HG03575 (cell line): ENCODE results near the gene HEATR1.
"Not testable (repeated sequence)": the region's sequence is repeated elsewhere in the genome, so short reads cannot be mapped to it uniquely, and the experiment has no call there.

Experiments
- ATAC-seq: cut with Tn5 transposase; IDR thresholded peaks from one replicate; pipeline ENCODE4 v1.9.1; 2021; ENCODE audit not compliant: unreplicated experiment, insufficient number of reproducible peaks, low FRiP score; ENCODE audit errors: extremely low read depth

The HEATR1 gene

DNA sequence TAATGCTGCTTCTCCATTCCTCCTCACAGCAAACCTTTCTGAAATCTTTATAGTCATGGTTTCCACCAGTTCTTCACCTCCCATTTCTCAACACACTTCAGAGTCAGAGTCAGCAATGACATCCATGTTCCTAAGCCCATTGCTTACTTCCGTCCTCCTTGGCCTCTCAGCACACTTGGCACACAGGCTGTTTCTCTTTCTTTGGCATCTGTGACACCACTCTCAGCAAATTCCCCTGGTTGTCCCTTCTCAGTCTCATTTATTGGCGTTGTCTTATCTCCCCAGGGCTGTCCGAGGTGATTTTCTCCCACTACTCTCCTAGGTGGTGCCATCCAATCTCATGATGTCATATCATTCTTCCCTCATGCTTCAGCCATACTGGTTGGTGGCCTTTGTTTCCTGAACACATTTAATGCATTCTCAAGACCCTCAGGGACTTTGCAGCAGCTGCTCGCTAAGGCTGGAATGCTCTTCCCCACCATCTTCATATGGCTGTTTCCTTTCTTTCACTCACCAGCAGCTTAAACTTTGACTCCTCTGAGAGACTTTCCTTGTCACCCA, 83.8 kb downstream of the HEATR1 start:
- ATAC-seq, result no peak

GRCh38 chr1:236518322-236518721, 86.0 kb downstream of the HEATR1 start:
- no peak for ATAC-seq

- no peak for ATAC-seq
Observed at GRCh38 chr1:236516929-236517704, 87.2 kb downstream of the HEATR1 start.

DNA sequence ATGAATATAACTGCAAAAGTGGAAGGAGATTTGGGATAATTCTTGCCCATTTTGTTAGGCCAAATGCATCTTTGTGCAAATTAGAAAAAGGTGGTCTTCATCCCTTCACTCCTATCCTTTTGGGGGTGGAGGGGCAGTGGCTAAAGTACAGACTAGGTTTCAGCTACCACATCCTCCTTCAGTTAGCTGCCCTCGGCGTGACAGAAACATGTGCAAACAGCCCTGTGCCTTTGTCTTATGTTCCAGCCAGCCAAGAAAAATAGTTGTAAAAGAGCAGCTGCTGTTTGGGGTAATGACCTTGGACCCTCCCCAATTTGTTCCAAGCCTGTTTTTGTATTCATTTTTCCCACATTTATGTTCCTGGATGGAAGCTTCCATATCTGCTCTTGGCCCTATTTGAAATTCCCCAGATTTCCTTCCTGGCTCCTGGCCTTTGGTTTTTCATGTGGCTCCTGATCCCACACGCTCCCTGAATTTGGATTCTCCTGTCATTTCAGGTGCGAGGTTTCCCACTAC, 88.8 kb downstream of the HEATR1 start:
- ATAC-seq, result no peak

- ATAC-seq, result no peak
Observed at GRCh38 chr1:236514703-236515442, 89.4 kb downstream of the HEATR1 start.

DNA sequence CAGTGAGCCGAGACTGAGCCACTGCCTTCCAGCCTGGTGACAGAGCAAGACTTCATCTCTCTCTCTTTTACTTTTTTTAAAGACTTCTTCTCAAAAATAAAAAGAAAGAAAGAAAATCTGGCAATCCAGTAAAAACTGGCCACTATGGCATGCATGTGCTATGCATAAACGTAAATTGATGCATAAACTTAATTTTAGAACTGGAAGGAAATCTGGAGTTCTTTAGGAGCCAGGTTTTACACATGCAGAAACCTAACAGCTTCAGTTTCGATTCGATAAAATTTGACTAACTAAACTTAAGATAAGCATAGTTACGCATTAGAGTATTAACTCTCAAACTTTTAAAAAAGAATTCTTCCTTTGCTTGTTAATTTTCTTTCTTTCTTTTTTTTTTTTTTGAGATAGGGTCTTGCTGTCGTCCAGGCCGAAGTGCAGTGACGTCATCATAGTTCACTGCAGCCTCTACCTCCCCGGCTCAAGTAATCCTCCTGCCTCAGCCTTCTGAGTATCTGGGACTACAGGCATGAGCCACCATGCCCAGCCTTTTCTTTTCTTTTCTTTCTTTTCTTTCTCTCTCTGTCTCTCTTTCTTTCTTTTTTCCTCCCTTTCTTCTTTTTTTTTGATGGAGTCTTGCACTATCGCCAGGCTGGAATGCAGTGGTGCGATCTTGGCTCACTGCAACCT, 92.4 kb downstream of the HEATR1 start:
- ATAC-seq, result no peak

GRCh38 chr1:236509647-236510401, 94.5 kb downstream of the HEATR1 start:
- ATAC-seq, result no peak

GRCh38 chr1:236509203-236509602, 95.1 kb downstream of the HEATR1 start:
- no peak for ATAC-seq

- ATAC-seq, result no peak
Observed at GRCh38 chr1:236508593-236509027, 95.7 kb downstream of the HEATR1 start.

DNA sequence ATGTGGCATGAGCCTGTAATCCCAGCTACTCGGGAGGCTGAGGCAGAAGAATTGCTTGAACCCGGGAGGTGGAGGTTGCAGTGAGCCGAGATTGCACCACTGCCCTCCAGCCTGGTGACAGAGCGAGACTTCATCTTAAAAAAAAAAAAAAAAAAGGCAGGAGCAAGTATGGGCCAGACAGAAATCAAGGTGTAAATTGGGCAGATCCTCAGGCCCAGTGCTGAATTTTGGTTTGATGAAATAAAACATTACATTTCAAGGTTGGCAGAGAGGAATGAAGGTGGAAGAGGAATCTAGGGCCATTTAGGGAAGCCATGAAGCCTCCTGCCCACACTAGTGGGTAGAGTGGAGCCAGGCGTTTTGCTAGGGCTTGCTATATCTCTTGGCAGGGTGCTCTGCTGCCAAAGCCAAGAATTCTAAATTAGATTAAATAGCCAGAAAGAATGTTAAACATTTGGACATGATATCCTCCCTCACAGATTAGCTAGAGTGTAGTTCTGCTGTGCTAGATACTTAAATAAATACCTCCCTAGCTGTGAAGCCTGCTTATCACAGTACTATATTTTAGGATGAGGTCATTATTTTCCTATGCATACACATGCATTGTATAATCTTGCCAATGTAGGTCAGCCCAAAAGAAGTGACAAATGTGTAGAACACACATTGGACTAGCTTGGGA, 97.2 kb downstream of the HEATR1 start:
- no peak for ATAC-seq

GRCh38 chr1:236504338-236504737, 100.0 kb downstream of the HEATR1 start:
- not testable (repeated sequence) for ATAC-seq

DNA sequence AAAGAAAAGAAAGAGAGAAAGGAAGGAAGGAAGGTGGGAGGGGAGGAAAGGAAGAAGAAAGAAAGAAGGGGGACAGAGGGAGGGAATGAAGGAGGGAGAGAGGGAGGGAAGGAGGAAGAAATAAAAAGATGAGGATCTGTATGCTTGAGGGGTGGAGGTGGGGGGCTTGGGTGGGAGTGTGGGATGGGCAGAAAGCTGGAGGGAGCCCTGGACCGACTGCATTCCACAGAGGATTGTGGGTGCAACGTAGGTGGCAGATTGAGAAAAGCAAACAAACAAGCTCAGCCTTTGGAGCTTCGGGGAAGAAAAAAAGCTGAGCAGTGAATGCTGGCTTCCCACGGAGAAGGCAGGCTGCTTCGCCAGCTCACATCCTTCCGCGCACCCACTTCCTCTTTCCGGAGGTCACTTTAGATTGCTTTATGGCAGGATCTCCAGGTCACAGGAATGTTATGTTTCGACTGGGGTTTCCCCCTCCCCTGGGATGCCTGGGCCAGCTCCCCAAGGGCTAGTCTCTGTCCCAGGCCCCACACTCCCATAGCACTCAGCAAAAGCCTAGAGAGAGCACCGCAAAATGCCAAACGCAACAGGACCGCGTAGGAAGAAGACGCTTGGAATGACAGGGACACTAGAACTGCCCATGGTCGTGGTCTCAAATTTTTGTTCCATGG, 101.2 kb downstream of the HEATR1 start:
- no peak for ATAC-seq

- ATAC-seq, result no peak
Observed at GRCh38 chr1:236502579-236502971, 101.7 kb downstream of the HEATR1 start.

DNA sequence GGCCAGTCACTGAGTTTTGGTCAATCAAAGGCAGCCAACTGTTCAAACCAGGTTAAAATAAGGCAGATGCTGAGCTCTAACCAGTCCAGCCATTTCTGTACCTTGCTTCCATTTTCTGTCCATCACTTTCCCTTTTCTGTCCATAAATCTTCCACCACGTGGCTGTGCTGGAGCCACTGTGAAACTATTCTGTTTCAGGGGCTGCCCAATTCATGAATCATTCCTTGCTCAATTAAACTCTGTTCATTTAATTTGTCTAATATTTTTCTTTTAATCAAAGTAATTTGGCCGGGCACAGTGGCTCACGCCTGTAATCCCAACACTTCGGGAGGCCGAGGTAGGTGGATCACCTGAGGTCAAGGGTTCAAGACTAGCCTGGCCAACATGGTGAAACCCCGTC, 103.2 kb downstream of the HEATR1 start:
- ATAC-seq, result no peak
